ENCODE results near the gene PIP5K1C.
A peak's percentile ranks its signal among the peaks of the same experiment; 100 is the strongest.

Gene PIP5K1C, protein sequence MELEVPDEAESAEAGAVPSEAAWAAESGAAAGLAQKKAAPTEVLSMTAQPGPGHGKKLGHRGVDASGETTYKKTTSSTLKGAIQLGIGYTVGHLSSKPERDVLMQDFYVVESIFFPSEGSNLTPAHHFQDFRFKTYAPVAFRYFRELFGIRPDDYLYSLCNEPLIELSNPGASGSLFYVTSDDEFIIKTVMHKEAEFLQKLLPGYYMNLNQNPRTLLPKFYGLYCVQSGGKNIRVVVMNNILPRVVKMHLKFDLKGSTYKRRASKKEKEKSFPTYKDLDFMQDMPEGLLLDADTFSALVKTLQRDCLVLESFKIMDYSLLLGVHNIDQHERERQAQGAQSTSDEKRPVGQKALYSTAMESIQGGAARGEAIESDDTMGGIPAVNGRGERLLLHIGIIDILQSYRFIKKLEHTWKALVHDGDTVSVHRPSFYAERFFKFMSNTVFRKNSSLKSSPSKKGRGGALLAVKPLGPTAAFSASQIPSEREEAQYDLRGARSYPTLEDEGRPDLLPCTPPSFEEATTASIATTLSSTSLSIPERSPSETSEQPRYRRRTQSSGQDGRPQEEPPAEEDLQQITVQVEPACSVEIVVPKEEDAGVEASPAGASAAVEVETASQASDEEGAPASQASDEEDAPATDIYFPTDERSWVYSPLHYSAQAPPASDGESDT

GRCh38 chr19:3700242-3701032, at the start of gene PIP5K1C:
Gene PIP5K1C, minus strand, starts transcription at chr19:3700468. Its CDS starts 78 bp downstream, at chr19:3700390.
- DNase-seq = peak; percentile 53

DNA sequence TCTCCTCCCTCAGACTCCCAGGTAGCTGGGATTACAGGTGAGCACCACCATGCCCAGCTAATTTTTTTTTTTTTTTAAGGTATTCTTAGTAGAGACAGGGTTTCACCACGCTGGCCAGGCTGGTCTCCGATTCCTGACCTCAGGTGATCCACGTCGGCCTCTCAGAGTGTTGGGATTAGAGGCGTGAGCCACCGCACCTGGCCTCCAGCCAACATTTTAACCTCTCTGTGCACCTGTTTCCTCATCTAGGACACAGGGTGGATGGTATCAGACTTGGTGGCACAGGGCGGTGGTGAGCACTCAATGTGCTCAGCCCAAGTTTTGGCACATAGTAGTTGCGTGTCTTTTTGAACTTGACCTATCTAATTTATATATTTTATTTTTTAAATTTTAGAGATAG, 48.7 kb upstream of the PIP5K1C start:
- DNase-seq = peak; percentile 7

DNA sequence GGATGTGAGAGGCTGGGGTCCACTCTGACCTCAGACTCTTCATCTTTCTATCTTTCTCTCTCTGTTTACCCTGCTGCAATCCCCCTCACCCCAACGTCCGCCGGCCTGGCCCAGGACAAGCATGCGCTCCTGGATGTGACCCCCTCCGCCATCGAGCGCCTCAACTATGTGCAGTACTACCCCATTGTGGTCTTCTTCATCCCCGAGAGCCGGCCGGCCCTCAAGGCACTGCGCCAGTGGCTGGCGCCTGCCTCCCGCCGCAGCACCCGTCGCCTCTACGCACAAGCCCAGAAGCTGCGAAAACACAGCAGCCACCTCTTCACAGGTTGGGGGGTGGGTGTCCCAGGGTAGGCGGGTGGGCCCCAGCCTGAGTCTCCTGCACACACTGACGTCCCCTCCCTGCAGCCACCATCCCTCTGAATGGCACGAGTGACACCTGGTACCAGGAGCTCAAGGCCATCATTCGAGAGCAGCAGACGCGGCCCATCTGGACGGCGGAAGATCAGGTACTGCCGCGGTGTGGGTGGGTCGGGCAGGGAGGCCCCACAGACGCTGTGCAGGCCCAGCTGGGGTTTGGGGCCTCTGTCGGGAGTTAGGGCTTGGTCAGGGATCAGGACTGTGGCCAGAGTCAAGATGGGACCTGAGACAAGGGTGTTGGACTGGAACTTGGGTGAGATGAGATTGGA, 46.2 kb upstream of the PIP5K1C start:
- no peak for DNase-seq

DNA sequence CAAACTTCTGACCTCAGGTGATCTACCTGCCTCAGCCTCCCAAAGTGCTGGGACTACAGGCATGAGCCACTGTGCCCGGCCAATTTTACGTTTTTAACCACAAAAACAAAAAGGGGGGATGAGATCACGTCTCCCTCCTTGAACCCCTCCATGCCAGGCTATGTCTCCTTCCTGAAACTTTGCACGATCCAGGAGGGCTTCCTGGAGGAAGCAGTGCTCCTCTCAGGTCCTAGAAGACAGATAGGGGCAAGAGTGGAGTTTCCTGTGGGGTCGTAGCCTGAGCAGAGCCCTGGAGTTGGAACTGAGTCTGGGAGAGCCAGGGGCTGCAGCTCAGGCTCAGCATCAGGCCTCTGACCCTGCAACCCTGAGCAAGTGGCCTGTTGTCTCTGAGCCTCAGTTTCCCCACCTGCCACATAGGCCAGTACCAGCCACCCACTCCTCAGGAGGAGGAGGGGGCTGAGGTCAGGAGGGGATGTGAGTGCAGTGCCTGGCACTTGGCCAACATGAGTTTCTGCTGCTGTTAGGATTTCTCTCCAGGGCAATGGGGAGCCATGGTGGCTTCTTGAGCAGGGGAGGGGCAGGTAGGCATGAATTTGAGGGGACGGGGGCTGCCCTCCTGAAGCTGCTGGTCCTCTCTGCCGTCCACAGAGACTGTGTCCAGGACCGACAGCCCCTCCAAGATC, 45.2 kb upstream of the PIP5K1C start:
- no peak for DNase-seq

- no peak for DNase-seq
These were observed 43.2 kb upstream of the PIP5K1C start for GRCh38 chr19:3743486-3743885.

- no peak for DNase-seq
These were observed 40.2 kb upstream of the PIP5K1C start for GRCh38 chr19:3740431-3740830.

GRCh38 chr19:3738477-3739220, 38.4 kb upstream of the PIP5K1C start:
- no peak for DNase-seq

DNA sequence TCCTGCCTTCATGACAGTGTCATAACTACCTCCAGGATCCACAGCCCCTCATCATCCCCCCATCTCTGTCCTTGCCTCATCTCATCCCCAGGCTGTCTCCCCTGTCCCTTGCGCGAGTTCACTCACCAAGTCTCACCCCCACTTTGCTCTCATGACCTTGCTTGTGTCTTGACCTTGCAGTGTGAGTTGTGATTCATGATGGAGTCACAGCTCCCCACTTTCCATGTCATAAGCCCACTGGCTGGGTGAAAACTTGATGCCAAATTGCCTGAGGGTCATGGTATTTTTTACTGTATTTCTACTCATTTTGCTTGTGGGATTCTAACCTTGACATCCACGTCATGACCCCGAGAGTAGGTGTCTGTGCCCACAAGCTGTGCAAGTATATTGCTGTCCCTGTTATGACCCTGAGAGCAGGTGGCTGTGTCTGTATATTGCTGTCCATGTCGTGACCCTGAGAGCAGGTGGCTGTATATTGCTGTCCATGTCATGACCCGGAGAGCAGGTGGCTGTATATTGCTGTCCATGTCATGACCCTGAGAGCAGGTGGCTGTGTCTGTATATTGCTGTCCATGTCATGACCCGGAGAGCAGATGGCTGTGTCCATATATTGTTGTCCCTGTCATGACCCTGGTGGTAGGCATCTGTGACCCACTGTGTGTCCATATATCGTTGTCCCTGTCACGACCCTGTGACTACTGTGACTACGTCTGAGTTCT, 37.4 kb upstream of the PIP5K1C start:
- no peak for DNase-seq

GRCh38 chr19:3736106-3736724, 35.9 kb upstream of the PIP5K1C start:
- no peak for DNase-seq

- no peak for DNase-seq
These were observed 34.0 kb upstream of the PIP5K1C start for GRCh38 chr19:3734310-3734600.

GRCh38 chr19:3733549-3734309, 33.5 kb upstream of the PIP5K1C start:
- no peak for DNase-seq

- DNase-seq = no peak
These were observed 31.8 kb upstream of the PIP5K1C start for GRCh38 chr19:3732108-3732507.

DNA sequence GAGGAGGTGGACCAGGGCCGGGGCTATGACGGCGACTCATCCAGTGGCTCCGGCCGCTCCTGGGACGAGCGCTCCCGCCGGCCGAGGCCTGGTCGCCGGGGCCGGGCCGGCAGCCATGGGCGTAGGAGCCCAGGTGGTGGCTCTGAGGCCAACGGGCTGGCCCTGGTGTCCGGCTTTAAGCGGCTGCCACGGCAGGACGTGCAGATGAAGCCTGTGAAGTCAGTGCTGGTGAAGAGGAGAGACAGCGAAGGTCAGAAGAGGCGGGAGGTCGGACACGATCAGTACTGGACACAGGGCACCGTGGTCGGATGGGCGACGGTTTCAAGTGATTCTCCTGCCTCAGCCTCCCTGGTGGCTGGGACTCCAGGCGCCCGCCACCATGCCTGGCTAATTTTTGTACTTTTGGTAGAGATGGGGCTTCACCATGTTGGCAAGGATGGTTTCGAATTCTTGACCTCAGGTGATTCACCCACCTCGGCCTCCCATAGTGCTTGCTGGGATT, 30.2 kb upstream of the PIP5K1C start:
- no peak for DNase-seq

DNA sequence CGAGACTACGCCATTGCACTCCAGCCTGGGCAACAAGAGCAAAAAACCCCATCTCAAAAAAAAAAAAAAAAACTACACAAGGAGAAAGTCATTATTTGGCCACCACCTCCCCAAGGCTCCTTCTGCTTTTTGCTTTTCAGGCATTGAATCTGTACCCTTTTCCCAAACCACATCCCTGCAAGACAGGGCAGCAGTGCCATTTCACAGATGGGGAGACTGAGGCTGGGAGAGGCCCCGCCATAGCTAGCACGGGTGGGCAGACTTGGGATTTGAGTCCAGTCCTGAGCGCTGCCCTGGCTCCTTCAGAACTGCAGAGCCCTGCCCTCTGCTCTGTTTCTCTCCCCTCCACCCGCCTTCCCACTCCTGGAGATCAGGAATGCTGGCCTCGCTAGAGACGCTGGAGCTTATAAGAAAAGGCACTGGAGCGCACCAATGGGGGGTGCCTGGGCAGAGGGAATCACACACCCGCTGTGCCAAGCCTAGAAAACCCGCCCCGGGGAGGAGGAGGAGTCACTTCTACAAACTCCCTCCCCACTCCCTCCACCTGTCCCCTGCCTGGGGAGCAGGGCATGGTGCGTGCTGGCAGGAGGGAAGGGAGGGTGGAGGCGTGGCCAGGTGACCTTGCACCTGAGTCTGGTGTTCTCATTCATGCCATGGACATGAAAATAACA, 25.5 kb upstream of the PIP5K1C start:
- peak; percentile 73 for DNase-seq

GRCh38 chr19:3725121-3725520, 24.9 kb upstream of the PIP5K1C start:
- no peak for DNase-seq

GRCh38 chr19:3723883-3724282, 23.6 kb upstream of the PIP5K1C start:
- DNase-seq = no peak

GRCh38 chr19:3723110-3723488, 22.8 kb upstream of the PIP5K1C start:
- no peak for DNase-seq

DNA sequence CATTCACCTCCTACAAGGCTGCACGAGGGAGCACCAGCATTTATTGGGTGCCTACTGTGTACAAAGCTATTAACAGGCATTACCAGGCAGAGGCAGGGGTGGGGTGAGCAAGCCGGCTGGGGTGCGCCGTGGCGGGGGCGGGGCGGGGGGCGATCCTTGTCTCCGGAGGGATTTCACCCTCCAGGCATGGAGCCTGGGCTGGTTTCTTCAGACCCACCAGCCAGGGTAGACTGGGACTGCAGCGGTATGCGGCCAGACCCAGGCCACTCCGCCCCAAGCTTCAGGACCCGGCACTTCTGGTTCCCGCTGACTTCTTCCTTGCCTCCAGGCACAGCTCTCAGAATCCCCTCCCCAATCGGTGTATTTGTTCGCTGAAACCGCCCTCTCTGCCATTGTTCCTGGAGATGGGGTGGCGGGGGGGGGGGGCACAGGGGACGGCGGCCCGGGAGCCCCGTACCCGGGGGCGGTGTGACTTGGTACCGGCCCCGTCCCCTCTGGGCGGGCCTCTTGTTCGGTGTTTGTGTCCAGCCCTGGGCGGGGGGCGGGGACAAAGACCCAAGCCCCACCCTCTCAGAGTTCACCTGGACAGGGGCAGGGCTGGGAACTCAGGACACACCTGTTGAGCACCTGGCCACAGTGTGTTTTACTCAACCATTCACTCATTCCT, 22.3 kb upstream of the PIP5K1C start:
- DNase-seq = peak; percentile 65

All from NCI-H510A treated with DMSO at 0.1 percent for 48 hours (cell line).